Measurements from ENCODE around the gene ZNF335. TPM values are rescaled to one million over a fixed set of nuclear protein-coding genes. Genes with fewer than 3 reads are reported as not detected.

Gene ZNF335
- total and polyA plus RNA-seq, 2 of the 13 experiments (the other 11 are each of a cell fraction or from before 2014, with no cell fraction given): 9.7 to 13.7 TPM

GRCh38 chr20:45949542-45950329 is 22.3 kb downstream of the ZNF335 start (continued):
- no peak for TF ChIP-seq CENPBD1 (CRISPR knock-in tag; IDR thresholded peaks at IDR 0.05; ENCODE audit: borderline replicate concordance, low read depth)
- TF ChIP-seq ZNF33A (CRISPR knock-in tag; IDR thresholded peaks at IDR 0.05; ENCODE audit: borderline replicate concordance): no peak
- peak; percentile 14 to 54; a peak in 2 of 4 replicates for TF ChIP-seq POLR2A (IDR thresholded peaks at IDR 0.05; ENCODE audit: insufficient read depth in 1 of 2, low read depth in 2 of 2, low read length in 2 of 2)
- TF ChIP-seq GPN1 (CRISPR knock-in tag; IDR thresholded peaks at IDR 0.05; ENCODE audit: borderline replicate concordance): no peak
- no peak for TF ChIP-seq ZMYM3 (CRISPR knock-in tag; IDR thresholded peaks at IDR 0.05)
- TF ChIP-seq ZBTB14 (CRISPR knock-in tag; IDR thresholded peaks at IDR 0.05): no peak
- TF ChIP-seq JUND (CRISPR knock-in tag; IDR thresholded peaks at IDR 0.05): no peak
- TF ChIP-seq NFKBIZ (CRISPR knock-in tag; IDR thresholded peaks at IDR 0.05): no peak
- peak; percentile 32; the same call in 1 of the 2 replicates for TF ChIP-seq FOXM1 (CRISPR knock-in tag; IDR thresholded peaks at IDR 0.05)
- TF ChIP-seq ZNF740 (CRISPR knock-in tag; IDR thresholded peaks at IDR 0.05): peak; percentile 88
- TF ChIP-seq ZFP37 (CRISPR knock-in tag; IDR thresholded peaks at IDR 0.05; ENCODE audit: borderline replicate concordance): 0 out of 2 replicates have a peak, but pooled peaks have one; percentile 49
- TF ChIP-seq KDM5B (CRISPR knock-in tag; IDR thresholded peaks at IDR 0.05; ENCODE audit: borderline replicate concordance): 0 out of 2 replicates have a peak, but pooled peaks have one; percentile 4
- no peak for TF ChIP-seq LCORL (IDR thresholded peaks at IDR 0.05)
- no peak for TF ChIP-seq LCORL (CRISPR knock-in tag; IDR thresholded peaks at IDR 0.05)
- TF ChIP-seq ZNF572 (CRISPR knock-in tag; IDR thresholded peaks at IDR 0.05): 0 out of 2 replicates have a peak, but pooled peaks have one; percentile 37
- no peak for TF ChIP-seq GATAD1 (CRISPR knock-in tag; IDR thresholded peaks at IDR 0.05)
- TF ChIP-seq CHCHD3 (CRISPR knock-in tag; IDR thresholded peaks at IDR 0.05): 0 out of 2 replicates have a peak, but pooled peaks have one; percentile 35
- peak; percentile 15; the same call in 1 of the 2 replicates for TF ChIP-seq CEBPB (IDR thresholded peaks at IDR 0.05; ENCODE audit: borderline replicate concordance, low read depth, low read length)
- TF ChIP-seq ZFP36 (IDR thresholded peaks at IDR 0.05; ENCODE audit: borderline replicate concordance, low read depth, low read length, partially characterized antibody): no peak
- no peak for TF ChIP-seq TIGD3 (CRISPR knock-in tag; IDR thresholded peaks at IDR 0.05; ENCODE audit: borderline replicate concordance)
- 0 out of 2 replicates have a peak, but pooled peaks have one; percentile 10 for TF ChIP-seq IRF1 (CRISPR knock-in tag; IDR thresholded peaks at IDR 0.05; ENCODE audit: low read depth)

All from HepG2 (cell line).